Activated T-helper 17 cell treated with anti-CD3 and anti-CD28 coated beads, Interleukin-2, amount 50 U/mL, for 72 hours (primary cell): ENCODE data around the gene PAXIP1. TPM values are rescaled to one million over a fixed set of nuclear protein-coding genes. Genes with fewer than 3 reads are reported as not detected.
"Not testable (repeated sequence)": the region's sequence is repeated elsewhere in the genome, so short reads cannot be mapped to it uniquely, and the experiment has no call there.

Experiments used
- ATAC-seq: fragments of 150-1000 bp; cut with Tn5 transposase; replicated peaks from 2 replicates; pipeline ENCODE4 v1.10.0; 2021; ENCODE audit warnings: mild to moderate bottlenecking, moderate library complexity
- H3K27ac Mint-ChIP-seq: one replicate; pipeline ENCODE4 v1.8.0; 2022; ENCODE audit warnings: mixed read lengths
- H3K27me3 Mint-ChIP-seq: one replicate; pipeline ENCODE4 v1.8.0; 2022; ENCODE audit warnings: mixed read lengths
- H3K36me3 Mint-ChIP-seq: one replicate; pipeline ENCODE4 v1.8.0; 2022; ENCODE audit warnings: low read depth, mild to moderate bottlenecking, mixed read lengths
- H3K4me1 Mint-ChIP-seq: one replicate; pipeline ENCODE4 v1.8.0; 2022; ENCODE audit warnings: mixed read lengths
- H3K4me3 Mint-ChIP-seq: one replicate; pipeline ENCODE4 v1.8.0; 2022; ENCODE audit warnings: mild to moderate bottlenecking, mixed read lengths
- H3K9me3 Mint-ChIP-seq: one replicate; pipeline ENCODE4 v1.8.0; 2022; ENCODE audit warnings: mixed read lengths
- total RNA-seq, 2 donors: library from RNA; stranded (reverse); gene quantifications; one replicate each; pipeline ENCODE4 v1.2.3, GENCODE V29; 2022

The PAXIP1 gene, protein sequence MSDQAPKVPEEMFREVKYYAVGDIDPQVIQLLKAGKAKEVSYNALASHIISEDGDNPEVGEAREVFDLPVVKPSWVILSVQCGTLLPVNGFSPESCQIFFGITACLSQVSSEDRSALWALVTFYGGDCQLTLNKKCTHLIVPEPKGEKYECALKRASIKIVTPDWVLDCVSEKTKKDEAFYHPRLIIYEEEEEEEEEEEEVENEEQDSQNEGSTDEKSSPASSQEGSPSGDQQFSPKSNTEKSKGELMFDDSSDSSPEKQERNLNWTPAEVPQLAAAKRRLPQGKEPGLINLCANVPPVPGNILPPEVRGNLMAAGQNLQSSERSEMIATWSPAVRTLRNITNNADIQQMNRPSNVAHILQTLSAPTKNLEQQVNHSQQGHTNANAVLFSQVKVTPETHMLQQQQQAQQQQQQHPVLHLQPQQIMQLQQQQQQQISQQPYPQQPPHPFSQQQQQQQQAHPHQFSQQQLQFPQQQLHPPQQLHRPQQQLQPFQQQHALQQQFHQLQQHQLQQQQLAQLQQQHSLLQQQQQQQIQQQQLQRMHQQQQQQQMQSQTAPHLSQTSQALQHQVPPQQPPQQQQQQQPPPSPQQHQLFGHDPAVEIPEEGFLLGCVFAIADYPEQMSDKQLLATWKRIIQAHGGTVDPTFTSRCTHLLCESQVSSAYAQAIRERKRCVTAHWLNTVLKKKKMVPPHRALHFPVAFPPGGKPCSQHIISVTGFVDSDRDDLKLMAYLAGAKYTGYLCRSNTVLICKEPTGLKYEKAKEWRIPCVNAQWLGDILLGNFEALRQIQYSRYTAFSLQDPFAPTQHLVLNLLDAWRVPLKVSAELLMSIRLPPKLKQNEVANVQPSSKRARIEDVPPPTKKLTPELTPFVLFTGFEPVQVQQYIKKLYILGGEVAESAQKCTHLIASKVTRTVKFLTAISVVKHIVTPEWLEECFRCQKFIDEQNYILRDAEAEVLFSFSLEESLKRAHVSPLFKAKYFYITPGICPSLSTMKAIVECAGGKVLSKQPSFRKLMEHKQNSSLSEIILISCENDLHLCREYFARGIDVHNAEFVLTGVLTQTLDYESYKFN
- total RNA-seq, result 10 to 100 TPM; 21.7 to 32.0 TPM

- H3K36me3 Mint-ChIP-seq, result peaks cover 44% of the 10 kb centered on the region
- peak; percentile 61 for ATAC-seq
- H3K4me3 Mint-ChIP-seq, result peak within 1 kb of the TSS; percentile 90
- H3K27me3 Mint-ChIP-seq, result no peaks in the 10 kb centered on the region
- H3K9me3 Mint-ChIP-seq, result no peaks in the 10 kb centered on the region
- peaks cover 5% of the 10 kb centered on the region for H3K4me1 Mint-ChIP-seq
- H3K27ac Mint-ChIP-seq, result peak within 1 kb of the TSS; percentile 91
Measured at GRCh38 chr7:155003092-155003375, at the start of gene PAXIP1. Gene PAXIP1 (minus strand): TSS chr7:155003124. CDS start chr7:155002929, 195 bp downstream.

GRCh38 chr7:155051355-155051754 is 48.4 kb upstream of the PAXIP1 start:
- no peak for ATAC-seq
- no peak overlapping the region for H3K27ac Mint-ChIP-seq
- H3K36me3 Mint-ChIP-seq, result no peaks in the 10 kb centered on the region
- no peak overlapping the region for H3K4me3 Mint-ChIP-seq
- peaks cover 21% of the 10 kb centered on the region for H3K27me3 Mint-ChIP-seq
- no peaks in the 10 kb centered on the region for H3K4me1 Mint-ChIP-seq
- H3K9me3 Mint-ChIP-seq, result no peaks in the 10 kb centered on the region

DNA sequence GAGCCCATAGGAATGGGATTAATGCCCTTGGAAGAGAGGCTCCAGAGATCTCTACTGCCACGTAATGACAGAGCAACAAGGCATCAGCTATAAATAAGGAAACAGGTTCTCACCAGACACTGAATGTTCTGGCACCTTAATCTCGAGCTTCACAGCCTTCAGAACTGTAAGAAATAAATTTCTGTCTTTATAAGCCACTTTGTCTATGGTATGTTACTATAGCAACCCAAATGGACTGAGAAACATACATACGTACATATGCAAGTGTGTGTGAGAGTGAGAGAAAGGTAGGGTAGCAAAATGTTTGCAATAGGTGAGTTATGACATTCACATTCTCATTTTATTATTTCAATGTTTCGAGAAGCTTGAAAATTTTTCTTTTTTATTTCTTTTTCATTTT is 45.1 kb upstream of the PAXIP1 start:
- Mint-ChIP-seq H3K4me1 (no peaks in the 10 kb centered on the region), H3K9me3 (peaks cover 3% of the 10 kb centered on the region), H3K36me3 (no peaks in the 10 kb centered on the region), H3K27ac (no peak overlapping the region), H3K4me3 (no peak overlapping the region), H3K27me3 (peaks cover 13% of the 10 kb centered on the region)
- ATAC-seq, result no peak

DNA sequence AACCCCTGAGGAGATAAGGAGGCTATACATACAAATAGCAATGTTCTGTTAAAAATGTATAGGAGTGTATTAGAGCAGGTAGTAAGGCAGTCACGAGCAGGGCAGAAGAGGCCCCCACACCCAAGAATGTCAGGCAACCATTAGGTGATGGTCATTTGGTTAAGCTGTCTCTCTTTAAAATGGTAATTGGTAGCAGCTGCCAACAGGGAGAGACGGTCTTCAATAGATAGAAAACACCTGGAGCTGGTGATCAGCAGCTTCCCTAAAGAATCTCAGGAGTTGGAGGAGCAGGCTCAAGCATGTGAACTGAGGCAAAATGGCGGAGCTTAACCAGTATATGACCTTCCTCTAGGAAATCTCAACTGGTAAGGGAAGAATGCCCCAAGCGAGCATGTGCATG is 40.8 kb upstream of the PAXIP1 start:
- no peaks in the 10 kb centered on the region for H3K4me1 Mint-ChIP-seq
- peaks cover 8% of the 10 kb centered on the region for H3K9me3 Mint-ChIP-seq
- ATAC-seq, result no peak
- no peaks in the 10 kb centered on the region for H3K36me3 Mint-ChIP-seq
- peaks cover 20% of the 10 kb centered on the region for H3K27me3 Mint-ChIP-seq
- H3K27ac Mint-ChIP-seq, result no peak overlapping the region
- H3K4me3 Mint-ChIP-seq, result no peak overlapping the region

- H3K4me3 Mint-ChIP-seq, result no peak overlapping the region
- H3K4me1 Mint-ChIP-seq, result no peaks in the 10 kb centered on the region
- H3K9me3 Mint-ChIP-seq, result peaks cover 5% of the 10 kb centered on the region
- ATAC-seq, result no peak
- H3K27ac Mint-ChIP-seq, result no peak overlapping the region
- no peaks in the 10 kb centered on the region for H3K36me3 Mint-ChIP-seq
- H3K27me3 Mint-ChIP-seq, result peaks cover 25% of the 10 kb centered on the region
Measured at GRCh38 chr7:155038335-155038734, 35.4 kb upstream of the PAXIP1 start.

GRCh38 chr7:155034495-155034894 is 31.6 kb upstream of the PAXIP1 start:
- not testable (repeated sequence) for ATAC-seq, H3K27ac Mint-ChIP-seq, H3K4me1 Mint-ChIP-seq, H3K4me3 Mint-ChIP-seq, H3K9me3 Mint-ChIP-seq, H3K36me3 Mint-ChIP-seq
- peaks cover 14% of the 10 kb centered on the region for H3K27me3 Mint-ChIP-seq

DNA sequence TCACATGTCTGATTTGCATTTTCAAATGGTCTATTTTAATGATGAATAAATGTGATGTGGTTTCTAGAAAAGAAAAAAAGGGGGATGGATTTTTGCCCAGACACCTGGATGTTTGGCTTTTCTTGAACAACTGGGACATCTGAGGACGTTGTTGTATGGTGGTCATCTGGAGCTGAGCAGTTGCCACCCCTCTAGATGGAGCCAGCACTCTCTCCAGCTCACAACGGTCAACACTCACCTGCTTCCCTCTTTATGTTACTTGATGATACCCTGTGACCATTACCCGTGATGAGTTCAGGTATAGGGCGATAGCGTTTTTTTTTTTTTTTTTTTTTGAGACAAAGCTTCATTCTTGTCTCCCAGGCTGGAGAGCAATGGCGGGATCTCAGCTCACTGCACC is 30.1 kb upstream of the PAXIP1 start:
- ATAC-seq, result no peak
- H3K36me3 Mint-ChIP-seq, result no peaks in the 10 kb centered on the region
- H3K4me3 Mint-ChIP-seq, result no peak overlapping the region
- H3K27ac Mint-ChIP-seq, result no peak overlapping the region
- H3K27me3 Mint-ChIP-seq, result peaks cover 12% of the 10 kb centered on the region
- no peaks in the 10 kb centered on the region for H3K4me1 Mint-ChIP-seq
- no peaks in the 10 kb centered on the region for H3K9me3 Mint-ChIP-seq

- Mint-ChIP-seq H3K27me3 (peaks cover 14% of the 10 kb centered on the region), H3K4me1 (no peaks in the 10 kb centered on the region), H3K27ac (no peak overlapping the region), H3K9me3 (peaks cover 4% of the 10 kb centered on the region), H3K4me3 (no peak overlapping the region), H3K36me3 (no peaks in the 10 kb centered on the region)
- ATAC-seq, result no peak
Measured at GRCh38 chr7:155027879-155028278, 25.0 kb upstream of the PAXIP1 start.

DNA sequence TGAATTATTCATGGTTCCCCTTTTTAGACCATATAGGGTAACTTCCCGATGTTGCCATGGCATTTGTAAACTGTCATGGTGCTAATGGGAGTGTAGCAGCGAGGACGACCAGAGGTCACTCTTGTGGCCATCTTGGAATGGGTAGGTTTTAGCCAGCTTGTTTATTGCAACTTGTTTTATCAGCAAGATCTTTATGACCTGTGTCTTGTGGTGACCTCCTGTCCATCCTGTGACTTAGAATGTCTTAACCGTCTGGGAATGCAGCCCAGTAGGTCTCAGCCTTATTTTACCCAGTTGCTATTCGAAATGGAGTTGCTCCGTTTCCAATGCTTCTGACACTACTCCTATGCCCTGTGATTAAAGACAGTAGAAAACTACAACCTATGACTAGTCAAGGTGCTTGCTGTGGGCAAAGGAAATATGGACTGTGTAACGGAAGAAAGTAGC is 18.8 kb upstream of the PAXIP1 start:
- no peak for ATAC-seq
- H3K4me1 Mint-ChIP-seq, result no peaks in the 10 kb centered on the region
- no peaks in the 10 kb centered on the region for H3K36me3 Mint-ChIP-seq
- H3K27me3 Mint-ChIP-seq, result peaks cover 9% of the 10 kb centered on the region
- no peak overlapping the region for H3K27ac Mint-ChIP-seq
- H3K4me3 Mint-ChIP-seq, result no peak overlapping the region
- no peaks in the 10 kb centered on the region for H3K9me3 Mint-ChIP-seq

- H3K4me3 Mint-ChIP-seq, result no peak overlapping the region
- no peaks in the 10 kb centered on the region for H3K4me1 Mint-ChIP-seq
- H3K27me3 Mint-ChIP-seq, result peaks cover 9% of the 10 kb centered on the region
- H3K27ac Mint-ChIP-seq, result no peak overlapping the region
- ATAC-seq, result no peak
- no peaks in the 10 kb centered on the region for H3K36me3 Mint-ChIP-seq
- H3K9me3 Mint-ChIP-seq, result no peaks in the 10 kb centered on the region
Measured at GRCh38 chr7:155020996-155021395, 18.1 kb upstream of the PAXIP1 start.

GRCh38 chr7:155017834-155018233 is 14.9 kb upstream of the PAXIP1 start:
- Mint-ChIP-seq H3K27ac (no peak overlapping the region), H3K4me3 (no peak overlapping the region), H3K4me1 (no peaks in the 10 kb centered on the region), H3K27me3 (no peaks in the 10 kb centered on the region), H3K9me3 (no peaks in the 10 kb centered on the region), H3K36me3 (no peaks in the 10 kb centered on the region)
- ATAC-seq, result no peak

DNA sequence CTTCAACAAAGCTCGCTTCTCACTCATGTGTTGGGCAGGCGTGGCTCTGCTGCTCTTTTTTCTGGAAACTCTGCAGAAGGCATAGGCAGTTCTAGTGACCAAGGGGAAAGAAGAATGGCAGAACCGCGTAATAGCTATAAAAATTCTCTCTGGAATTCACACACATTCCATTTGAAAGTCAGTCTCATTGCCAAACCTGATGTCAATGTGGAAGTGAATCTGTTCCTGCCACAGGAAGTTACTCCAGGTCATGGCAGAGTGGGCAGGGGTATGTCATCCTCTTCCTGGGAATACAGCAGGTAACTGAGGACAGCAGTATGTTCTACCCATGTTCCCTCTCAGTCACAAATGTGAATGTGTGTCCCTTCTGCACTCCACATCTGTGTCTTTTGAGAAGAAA is 8.2 kb upstream of the PAXIP1 start:
- Mint-ChIP-seq H3K27ac (no peak overlapping the region), H3K4me1 (no peaks in the 10 kb centered on the region), H3K36me3 (peaks cover 16% of the 10 kb centered on the region), H3K9me3 (no peaks in the 10 kb centered on the region), H3K27me3 (no peaks in the 10 kb centered on the region), H3K4me3 (no peak overlapping the region)
- ATAC-seq, result no peak

GRCh38 chr7:155009570-155010157 is 6.7 kb upstream of the PAXIP1 start:
- Mint-ChIP-seq H3K27me3 (no peaks in the 10 kb centered on the region), H3K4me1 (peaks cover 2% of the 10 kb centered on the region), H3K9me3 (no peaks in the 10 kb centered on the region), H3K36me3 (peaks cover 26% of the 10 kb centered on the region), H3K27ac (no peak overlapping the region), H3K4me3 (no peak overlapping the region)
- no peak for ATAC-seq

DNA sequence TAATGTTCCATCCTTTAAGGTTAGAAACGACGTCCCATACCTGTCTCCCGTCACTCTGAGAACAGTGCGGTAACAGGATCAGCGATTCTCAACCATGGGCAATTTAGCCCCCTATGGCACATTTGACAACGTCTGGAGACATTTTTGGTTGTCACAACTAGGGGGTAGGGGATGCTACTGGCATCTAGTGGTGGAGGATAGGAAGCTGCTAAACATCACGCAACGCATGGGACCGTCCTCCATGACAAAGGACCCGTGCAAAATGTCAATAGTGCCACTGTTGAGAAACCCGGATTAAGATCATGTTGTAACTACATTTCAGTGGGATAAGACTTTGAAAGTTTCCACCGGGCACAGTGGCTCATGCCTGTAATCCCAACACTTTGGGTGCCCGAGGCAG is 5.0 kb upstream of the PAXIP1 start:
- no peaks in the 10 kb centered on the region for H3K27me3 Mint-ChIP-seq
- ATAC-seq, result no peak
- H3K36me3 Mint-ChIP-seq, result peaks cover 37% of the 10 kb centered on the region
- no peak overlapping the region for H3K4me3 Mint-ChIP-seq
- peaks cover 5% of the 10 kb centered on the region for H3K4me1 Mint-ChIP-seq
- H3K9me3 Mint-ChIP-seq, result no peaks in the 10 kb centered on the region
- no peak overlapping the region for H3K27ac Mint-ChIP-seq
